SU-DHL-6 (cell line): Measurements from ENCODE around the gene ZNF618.

Experiments
- EZH2phosphoT487 ChIP-seq: fragments of 200-600 bp; sonication (generic), shearing (Covaris generic); conservative IDR thresholded peaks from 2 replicates; pipeline ENCODE4 v1.6.1; 2018; ENCODE audit warnings: mild to moderate bottlenecking, antibody characterized with exemption, low read length, moderate library complexity, mixed read lengths
- TF ChIP-seq, protein P1 (sequence below): fragments of 200-600 bp; sonication (generic); IDR thresholded peaks from one replicate; pipeline ENCODE4 v1.5.1; 2017; ENCODE audit warnings: antibody characterized with exemption, mild to moderate bottlenecking, low read length, moderate library complexity; ENCODE audit not compliant: insufficient read depth, poor library complexity, severe bottlenecking

DNA sequence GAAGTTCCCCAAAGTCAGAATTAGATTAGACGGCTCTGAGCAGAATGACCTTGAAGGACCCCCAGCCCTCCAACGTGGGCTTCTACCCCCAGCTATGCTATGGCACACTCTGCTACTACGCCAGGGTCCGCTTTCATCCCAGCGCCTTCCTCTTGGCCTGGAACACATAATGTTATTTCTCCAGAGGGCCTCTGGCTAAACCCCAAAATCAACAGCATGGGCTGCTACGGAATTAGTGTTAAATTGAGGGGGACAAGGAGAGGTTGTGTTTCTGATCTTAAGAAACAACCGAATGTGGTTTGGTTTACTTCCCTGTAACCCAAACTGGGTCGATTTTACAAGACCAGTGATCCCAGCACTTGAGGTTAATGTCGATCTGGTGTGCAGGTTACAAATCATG, 97.1 kb downstream of the ZNF618 start:
- TF ChIP-seq, protein P1, sequence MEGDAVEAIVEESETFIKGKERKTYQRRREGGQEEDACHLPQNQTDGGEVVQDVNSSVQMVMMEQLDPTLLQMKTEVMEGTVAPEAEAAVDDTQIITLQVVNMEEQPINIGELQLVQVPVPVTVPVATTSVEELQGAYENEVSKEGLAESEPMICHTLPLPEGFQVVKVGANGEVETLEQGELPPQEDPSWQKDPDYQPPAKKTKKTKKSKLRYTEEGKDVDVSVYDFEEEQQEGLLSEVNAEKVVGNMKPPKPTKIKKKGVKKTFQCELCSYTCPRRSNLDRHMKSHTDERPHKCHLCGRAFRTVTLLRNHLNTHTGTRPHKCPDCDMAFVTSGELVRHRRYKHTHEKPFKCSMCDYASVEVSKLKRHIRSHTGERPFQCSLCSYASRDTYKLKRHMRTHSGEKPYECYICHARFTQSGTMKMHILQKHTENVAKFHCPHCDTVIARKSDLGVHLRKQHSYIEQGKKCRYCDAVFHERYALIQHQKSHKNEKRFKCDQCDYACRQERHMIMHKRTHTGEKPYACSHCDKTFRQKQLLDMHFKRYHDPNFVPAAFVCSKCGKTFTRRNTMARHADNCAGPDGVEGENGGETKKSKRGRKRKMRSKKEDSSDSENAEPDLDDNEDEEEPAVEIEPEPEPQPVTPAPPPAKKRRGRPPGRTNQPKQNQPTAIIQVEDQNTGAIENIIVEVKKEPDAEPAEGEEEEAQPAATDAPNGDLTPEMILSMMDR: no peak
- TF ChIP-seq EZH2phosphoT487: no peak
